ENCODE measurements around the gene CXorf58. TPM values are rescaled to one million over a fixed set of nuclear protein-coding genes. Genes with fewer than 3 reads are reported as not detected.
A peak's percentile ranks its signal among the peaks of the same experiment; 100 is the strongest.

CXorf58 gene
- total and polyA plus RNA-seq, 2 of the 4 experiments (the other 2 are of a cell fraction) = not detected

DNA sequence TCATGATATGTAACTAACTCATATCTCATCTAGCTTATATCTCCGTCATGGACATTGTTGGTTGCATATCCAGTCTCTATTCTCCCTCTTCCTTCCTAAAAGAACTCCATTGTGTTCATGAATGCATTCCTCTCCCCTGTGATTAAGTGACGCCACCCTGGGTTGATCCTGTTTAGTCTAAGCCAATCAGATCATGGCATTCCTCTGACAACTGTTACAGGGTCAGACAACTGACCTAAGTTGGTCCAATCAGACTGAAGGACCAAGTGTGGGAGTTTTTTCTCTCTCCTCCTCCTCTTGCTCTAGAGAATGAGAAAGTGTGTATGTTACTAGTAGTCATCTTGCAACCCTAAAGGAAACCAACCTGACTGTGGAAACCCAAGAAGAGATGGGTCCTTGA, 3.7 kb upstream of the CXorf58 start:
- Histone ChIP-seq H3K23ac (ENCODE audit: low read depth, low read length) (no peak overlapping the region), H4K20me1 (ENCODE audit: insufficient read depth, low read length) (no peaks in the 10 kb centered on the region), H3K9me3 (ENCODE audit: control insufficient read depth, insufficient read depth, low read length) (no peaks in the 10 kb centered on the region), H2AK5ac (ENCODE audit: low read depth, low read length) (no peak overlapping the region), H3K4me1 (ENCODE audit: control insufficient read depth, insufficient read depth, low read length) (peaks cover 4% of the 10 kb centered on the region), H3K27ac (ENCODE audit: insufficient read depth, low read length) (no peak overlapping the region), H3K14ac (replicated peaks; ENCODE audit: low read depth, low read length) (no peak overlapping the region), H3K4ac (ENCODE audit: low read depth, low read length) (no peak overlapping the region), H4K5ac (ENCODE audit: low read depth, low read length) (no peak overlapping the region), H3K4me3 (ENCODE audit: insufficient read depth, low read depth, low read length) (no peak overlapping the region), H4K8ac (ENCODE audit: low read depth in 2 of 2, low read length in 2 of 2) (no peak overlapping the region), H3K56ac (ENCODE audit: extremely low read depth, insufficient read depth, low read length) (no peak overlapping the region), H2BK120ac (ENCODE audit: low read depth, low read length) (no peak overlapping the region), H3K79me1 (ENCODE audit: low read depth in 1 of 2, low read length in 2 of 2) (peaks cover 0 to 9% of the 10 kb centered on the region in 2 experiments; a peak in 2 of 4 replicates), H4K91ac (ENCODE audit: insufficient read depth, low read depth, low read length) (no peak overlapping the region), H3K18ac (ENCODE audit: low read depth, low read length) (no peak overlapping the region), H2BK20ac (ENCODE audit: low read depth, low read length) (no peak overlapping the region), H2BK15ac (ENCODE audit: low read depth, low read length) (no peak overlapping the region), H2AFZ (replicated peaks; ENCODE audit: low read length, poor library complexity) (no peak overlapping the region), H3K4me2 (ENCODE audit: low read depth, low read length) (no peak overlapping the region), H3K36me3 (ENCODE audit: control insufficient read depth, insufficient read depth, low read length) (no peaks in the 10 kb centered on the region), H3K27me3 (ENCODE audit: control insufficient read depth, insufficient read depth, low read length) (no peaks in the 10 kb centered on the region), H3K9me1 (ENCODE audit: insufficient read depth, low read length) (no peaks in the 10 kb centered on the region), H3K9ac (ENCODE audit: low read depth, low read length) (no peak overlapping the region), H2AK9ac (replicated peaks; ENCODE audit: low read depth, low read length, poor library complexity) (no peak overlapping the region), H2BK5ac (ENCODE audit: low read depth, low read length, poor library complexity, severe bottlenecking) (no peak overlapping the region)
- ChIA-PET POLR2A (ENCODE audit: unreplicated experiment) (no interaction called here), CTCF (no interaction called here)
- no peak for TF ChIP-seq MAZ (IDR thresholded peaks at IDR 0.05; ENCODE audit: borderline replicate concordance, low read depth, low read length)
- no peak for TF ChIP-seq CEBPB (IDR thresholded peaks at IDR 0.05; ENCODE audit: low read depth, low read length)
- TF ChIP-seq, protein P1, sequence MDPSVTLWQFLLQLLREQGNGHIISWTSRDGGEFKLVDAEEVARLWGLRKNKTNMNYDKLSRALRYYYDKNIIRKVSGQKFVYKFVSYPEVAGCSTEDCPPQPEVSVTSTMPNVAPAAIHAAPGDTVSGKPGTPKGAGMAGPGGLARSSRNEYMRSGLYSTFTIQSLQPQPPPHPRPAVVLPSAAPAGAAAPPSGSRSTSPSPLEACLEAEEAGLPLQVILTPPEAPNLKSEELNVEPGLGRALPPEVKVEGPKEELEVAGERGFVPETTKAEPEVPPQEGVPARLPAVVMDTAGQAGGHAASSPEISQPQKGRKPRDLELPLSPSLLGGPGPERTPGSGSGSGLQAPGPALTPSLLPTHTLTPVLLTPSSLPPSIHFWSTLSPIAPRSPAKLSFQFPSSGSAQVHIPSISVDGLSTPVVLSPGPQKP (IDR thresholded peaks at IDR 0.05; ENCODE audit: borderline replicate concordance, low read depth, low read length) = no peak
- TF ChIP-seq SMC3 (IDR thresholded peaks at IDR 0.05; ENCODE audit: low read depth, low read length) = no peak
- TF ChIP-seq BHLHE40 (IDR thresholded peaks at IDR 0.05; ENCODE audit: low read depth, low read length) = no peak
- TF ChIP-seq RAD21 (IDR thresholded peaks at IDR 0.05; ENCODE audit: low read length) = no peak
- TF ChIP-seq, protein P2, sequence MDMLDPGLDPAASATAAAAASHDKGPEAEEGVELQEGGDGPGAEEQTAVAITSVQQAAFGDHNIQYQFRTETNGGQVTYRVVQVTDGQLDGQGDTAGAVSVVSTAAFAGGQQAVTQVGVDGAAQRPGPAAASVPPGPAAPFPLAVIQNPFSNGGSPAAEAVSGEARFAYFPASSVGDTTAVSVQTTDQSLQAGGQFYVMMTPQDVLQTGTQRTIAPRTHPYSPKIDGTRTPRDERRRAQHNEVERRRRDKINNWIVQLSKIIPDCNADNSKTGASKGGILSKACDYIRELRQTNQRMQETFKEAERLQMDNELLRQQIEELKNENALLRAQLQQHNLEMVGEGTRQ (IDR thresholded peaks at IDR 0.05; ENCODE audit: low read depth, low read length) = no peak
- no peak for TF ChIP-seq MXI1 (IDR thresholded peaks at IDR 0.05; ENCODE audit: borderline replicate concordance, low read depth, low read length)
- TF ChIP-seq RCOR1 (IDR thresholded peaks at IDR 0.05; ENCODE audit: insufficient replicate concordance, low read length) = no peak
- no peak for TF ChIP-seq CHD1 (IDR thresholded peaks at IDR 0.05; ENCODE audit: low read depth, low read length)
- no peak for TF ChIP-seq FOS (IDR thresholded peaks at IDR 0.05; ENCODE audit: low read depth, low read length)
- TF ChIP-seq, protein P3, sequence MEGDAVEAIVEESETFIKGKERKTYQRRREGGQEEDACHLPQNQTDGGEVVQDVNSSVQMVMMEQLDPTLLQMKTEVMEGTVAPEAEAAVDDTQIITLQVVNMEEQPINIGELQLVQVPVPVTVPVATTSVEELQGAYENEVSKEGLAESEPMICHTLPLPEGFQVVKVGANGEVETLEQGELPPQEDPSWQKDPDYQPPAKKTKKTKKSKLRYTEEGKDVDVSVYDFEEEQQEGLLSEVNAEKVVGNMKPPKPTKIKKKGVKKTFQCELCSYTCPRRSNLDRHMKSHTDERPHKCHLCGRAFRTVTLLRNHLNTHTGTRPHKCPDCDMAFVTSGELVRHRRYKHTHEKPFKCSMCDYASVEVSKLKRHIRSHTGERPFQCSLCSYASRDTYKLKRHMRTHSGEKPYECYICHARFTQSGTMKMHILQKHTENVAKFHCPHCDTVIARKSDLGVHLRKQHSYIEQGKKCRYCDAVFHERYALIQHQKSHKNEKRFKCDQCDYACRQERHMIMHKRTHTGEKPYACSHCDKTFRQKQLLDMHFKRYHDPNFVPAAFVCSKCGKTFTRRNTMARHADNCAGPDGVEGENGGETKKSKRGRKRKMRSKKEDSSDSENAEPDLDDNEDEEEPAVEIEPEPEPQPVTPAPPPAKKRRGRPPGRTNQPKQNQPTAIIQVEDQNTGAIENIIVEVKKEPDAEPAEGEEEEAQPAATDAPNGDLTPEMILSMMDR (conservative IDR thresholded peaks at IDR 0.05; ENCODE audit: low read depth, low read length) = no peak
- intact Hi-C loops (cut with micrococcal nuclease) (loop anchor here (10.0 kb wide), 1 partner anchor 341 kb away; no protein-coding TSS in a partner anchor), in situ Hi-C loops (cut with MboI; ENCODE audit: low sequenced_read_pairs) (loop anchor here (5.0 to 10.0 kb wide), 3 partner anchors 119 to 207 kb away; partner anchors contain the start of genes ACOT9 and SAT1), dilution Hi-C loops (cut with HindIII; ENCODE audit: low sequenced_read_pairs, unreplicated experiment) (no loop called here)
- DNase-seq (peak; percentile 40), ATAC-seq (ENCODE audit: low read depth) (no peak)
- BruUV-seq (replicated peaks) = no TSS peak
- WGBS, 2 experiments (ENCODE audit: extremely low coverage in 2 of 2, insufficient read length in 1 of 2) = 100% methylated on average over 1 of the region's 2 CpGs; no CpG with 5 or more reads in 1 of the 2 experiments

Data from IMR-90 (cell line).